Esophagus (tissue), 2 donors: Measurements from ENCODE around the gene CLASP1. TPM values are rescaled to one million over a fixed set of nuclear protein-coding genes. Genes with fewer than 3 reads are reported as not detected.
"Not testable (repeated sequence)": the region's sequence is repeated elsewhere in the genome, so short reads cannot be mapped to it uniquely, and the experiment has no call there.

Source experiments
- H3K27ac ChIP-seq, 2 donors: one replicate each; pipeline ENCODE4 v1.5.1; 2013; ENCODE audit warnings: low read depth in 2 of 2, mild to moderate bottlenecking in 2 of 2, inconsistent platforms in 1 of 2, low read length in 1 of 2, moderate library complexity in 1 of 2
- H3K27me3 ChIP-seq, 2 donors: one replicate each; pipeline ENCODE4 v1.6.1; 2013; ENCODE audit warnings: low read length in 2 of 2, control low read depth in 1 of 2, mild to moderate bottlenecking in 1 of 2; ENCODE audit not compliant: insufficient read depth in 2 of 2, control insufficient read depth in 1 of 2
- H3K36me3 ChIP-seq, 2 donors: one replicate each; pipeline ENCODE4 v1.6.1; 2013; ENCODE audit warnings: low read length in 1 of 2; ENCODE audit not compliant: control insufficient read depth in 2 of 2, insufficient read depth in 2 of 2
- H3K4me1 ChIP-seq, 2 donors: one replicate each; pipeline ENCODE4 v1.6.1; 2013; ENCODE audit warnings: low read length in 1 of 2; ENCODE audit not compliant: control insufficient read depth in 2 of 2, insufficient read depth in 2 of 2
- H3K4me3 ChIP-seq, 2 donors: one replicate each; pipeline ENCODE4 v1.5.1; 2013; ENCODE audit warnings: low read length in 2 of 2, mild to moderate bottlenecking in 2 of 2, low read depth in 1 of 2, moderate library complexity in 1 of 2
- H3K9me3 ChIP-seq, 2 donors: one replicate each; pipeline ENCODE4 v1.6.1; 2013; ENCODE audit warnings: mild to moderate bottlenecking in 2 of 2, low read depth in 1 of 2, low read length in 1 of 2, moderate library complexity in 1 of 2; ENCODE audit not compliant: control insufficient read depth in 2 of 2, insufficient read depth in 1 of 2
- WGBS, 2 donors: extraction: QIAGEN DNeasy Blood & Tissue Kit; methylation state at CpG; one replicate each; pipeline ENCODE4 v1.1.7; 2013; 5-methylcytosine and 5-hydroxymethylcytosine counted together
- polyA plus RNA-seq, 2 donors: library from polyadenylated mRNA; stranded (reverse); fragments of 200-250 nt; gene quantifications; one replicate each; pipeline ENCODE4 v1.2.3, GENCODE V29; 2013
- donor health status: healthy with polysubstance abuse.
- donor health status: Bipolar disorder and iron deficiency.

CLASP1 gene
- polyA plus RNA-seq, 2 donors, result 9.1 to 9.8 TPM

DNA sequence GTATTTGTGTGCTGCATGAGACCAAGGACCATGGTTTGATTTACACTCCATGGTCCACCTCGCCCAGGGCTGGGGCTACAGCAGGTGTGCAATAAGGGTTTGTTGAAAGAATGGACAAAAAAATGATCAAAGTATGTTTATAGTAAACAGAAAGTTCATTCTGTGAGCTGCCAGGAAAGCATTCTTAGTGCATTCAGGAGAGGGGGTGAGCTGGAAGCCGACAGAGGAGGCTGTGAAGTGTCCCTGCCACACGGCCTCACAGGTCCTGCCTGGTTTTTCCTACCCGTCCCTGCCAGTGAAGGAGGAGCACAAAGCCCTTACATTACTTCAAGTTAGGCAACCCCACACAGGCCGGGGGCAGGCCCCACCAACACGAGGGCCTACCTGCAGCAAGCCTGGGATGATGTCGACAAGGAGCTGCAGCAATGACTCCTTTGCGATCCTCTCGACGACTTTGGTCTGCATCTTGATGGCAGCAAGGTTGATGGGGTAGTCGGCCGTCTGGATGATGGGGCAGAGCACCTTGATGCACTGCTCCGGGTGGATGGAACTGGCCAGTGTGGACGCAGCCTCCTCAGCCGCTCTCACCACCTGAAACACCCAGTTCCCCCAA, 301.0 kb downstream of the CLASP1 start:
- Histone ChIP-seq H3K27me3 (no peaks in the 10 kb centered on the region), H3K4me3 (no peak overlapping the region), H3K4me1 (no peaks in the 10 kb centered on the region), H3K27ac (no peak overlapping the region), H3K36me3 (peaks cover 31 to 47% of the 10 kb centered on the region in 2 donors), H3K9me3 (no peaks in the 10 kb centered on the region)
- WGBS, 2 donors, result 94 to 95% methylated on average over 15 of the region's 15 CpGs

DNA sequence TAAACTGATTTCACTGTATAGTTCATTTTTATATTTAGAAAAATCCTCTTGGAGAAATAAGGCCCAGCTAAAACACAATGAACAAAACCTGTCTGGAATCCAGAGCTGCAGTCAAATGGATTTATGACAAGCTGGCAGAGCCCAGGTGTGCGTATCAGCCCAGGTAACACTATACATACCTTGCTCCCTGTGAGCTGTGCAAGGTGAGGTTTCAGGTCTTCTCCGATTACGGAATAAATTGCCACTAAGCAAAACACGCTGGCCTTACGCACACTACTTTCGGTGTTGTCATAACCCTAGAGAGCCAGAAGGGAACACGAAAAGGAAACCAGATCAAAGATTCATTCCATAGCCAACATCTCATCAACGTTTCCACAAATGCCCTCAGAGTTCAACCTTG, 302.4 kb downstream of the CLASP1 start:
- Histone ChIP-seq H3K27me3 (no peaks in the 10 kb centered on the region), H3K9me3 (no peaks in the 10 kb centered on the region)

DNA sequence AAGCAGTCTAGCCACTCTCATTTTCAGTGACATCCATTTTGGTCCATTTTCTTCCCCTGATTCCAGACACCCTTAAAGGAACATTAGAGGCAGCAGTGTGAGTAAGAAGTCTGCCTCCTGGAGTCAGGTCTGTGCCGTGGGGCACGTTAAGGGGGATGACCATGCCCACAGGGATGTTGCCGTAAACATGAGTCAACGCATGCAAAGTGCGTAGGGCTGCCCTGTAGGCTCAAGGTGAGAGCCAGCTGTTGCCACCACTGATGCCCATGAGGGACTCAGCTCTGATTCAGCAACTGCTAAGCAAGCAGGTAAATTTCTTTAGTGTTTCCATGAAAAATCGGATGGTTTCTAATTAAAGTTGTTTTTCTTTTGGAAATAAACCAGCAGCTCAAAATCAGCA, 302.9 kb downstream of the CLASP1 start:
- H3K36me3 ChIP-seq, result peaks cover 21 to 39% of the 10 kb centered on the region in 2 donors
- H3K9me3 ChIP-seq, result no peaks in the 10 kb centered on the region
- H3K27me3 ChIP-seq, result no peaks in the 10 kb centered on the region
- no peak overlapping the region for H3K4me3 ChIP-seq
- 83% methylated on average over 6 of the region's 6 CpGs for WGBS, 2 donors
- H3K27ac ChIP-seq, result no peak overlapping the region
- H3K4me1 ChIP-seq, result no peaks in the 10 kb centered on the region

More for the DNA sequence above, 302.4 kb downstream of the CLASP1 start:
- Histone ChIP-seq H3K36me3 (peaks cover 25 to 42% of the 10 kb centered on the region in 2 donors), H3K4me3 (no peak overlapping the region), H3K4me1 (no peaks in the 10 kb centered on the region), H3K27ac (no peak overlapping the region)
- 88 to 90% methylated on average over 8 of the region's 8 CpGs for WGBS, 2 donors

DNA sequence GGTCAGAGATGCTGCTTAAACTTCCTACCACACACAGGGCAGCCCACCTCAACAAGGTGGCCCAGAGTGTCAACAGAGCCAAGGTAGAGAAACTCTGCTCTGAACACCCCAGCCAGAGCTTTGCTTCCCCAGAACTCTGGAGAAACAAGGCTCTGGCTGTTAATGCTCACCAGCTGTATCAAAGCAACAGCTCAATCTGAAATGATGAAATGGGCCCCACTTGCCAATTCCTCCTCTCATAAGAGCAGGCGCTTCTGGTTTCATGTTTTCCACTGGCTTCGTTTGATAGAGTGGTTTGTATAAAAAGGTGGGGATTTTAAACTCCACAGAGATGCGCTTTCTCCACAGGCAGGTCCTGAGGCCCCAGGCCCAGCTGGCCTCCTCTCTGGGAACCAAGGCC, 303.4 kb downstream of the CLASP1 start:
- Histone ChIP-seq H3K4me1 (no peaks in the 10 kb centered on the region), H3K27me3 (no peaks in the 10 kb centered on the region), H3K4me3 (no peak overlapping the region), H3K27ac (no peak overlapping the region), H3K9me3 (no peaks in the 10 kb centered on the region), H3K36me3 (peaks cover 17 to 40% of the 10 kb centered on the region in 2 donors)
- 81 to 89% methylated on average over 3 of the region's 3 CpGs for WGBS, 2 donors

DNA sequence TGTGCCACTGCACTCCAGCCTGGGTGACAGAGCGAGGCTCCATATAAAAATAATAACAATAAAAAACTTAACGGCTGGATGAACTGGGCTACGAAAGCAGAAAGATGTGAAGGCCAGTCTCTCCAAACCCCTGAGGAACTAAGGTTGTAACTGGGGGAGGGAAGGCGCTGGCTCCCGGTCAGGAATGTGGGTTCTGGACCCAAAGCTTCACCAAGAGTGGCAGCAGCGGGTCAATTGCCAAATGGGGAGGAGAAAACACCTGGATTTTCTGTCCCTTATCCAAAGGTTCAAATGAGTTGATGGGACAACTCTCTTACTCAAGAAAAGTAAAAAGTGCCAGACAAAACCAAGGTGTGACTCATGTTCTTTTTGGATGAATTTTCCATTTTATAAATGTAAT, 304.2 kb downstream of the CLASP1 start:
- Histone ChIP-seq H3K27ac (no peak overlapping the region), H3K36me3 (peaks cover 14 to 36% of the 10 kb centered on the region in 2 donors)
- WGBS, 2 donors, result 90 to 94% methylated on average over 6 of the region's 6 CpGs

DNA sequence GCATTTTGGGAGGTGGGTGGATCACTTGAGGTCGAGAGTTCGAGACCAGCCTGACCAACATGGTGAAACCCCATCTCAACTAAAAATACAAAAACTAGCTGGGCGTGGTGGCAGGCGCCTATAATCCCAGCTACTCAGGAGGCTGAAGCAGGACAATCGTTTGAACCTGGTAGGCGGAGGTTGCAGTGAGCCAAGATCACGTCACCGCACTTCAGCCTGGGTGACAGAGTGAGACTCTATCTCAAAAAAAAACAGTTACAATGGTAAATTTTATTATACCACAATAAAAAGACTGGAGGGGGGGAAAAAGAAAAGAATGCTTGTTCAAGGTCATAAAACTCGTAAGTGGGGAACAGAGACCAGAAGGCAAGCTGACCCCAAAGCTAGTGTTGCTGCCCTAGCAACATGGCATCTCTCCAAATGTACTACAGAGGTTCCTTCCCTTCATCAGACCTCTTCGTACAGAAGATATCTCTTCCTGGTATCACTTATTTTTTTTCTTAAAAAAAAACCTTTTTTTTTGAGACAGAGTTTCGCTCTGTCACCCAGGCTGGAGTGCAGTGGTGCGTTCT, 305.3 kb downstream of the CLASP1 start:
- not testable (repeated sequence) for H3K4me1 ChIP-seq, H3K27me3 ChIP-seq, H3K4me3 ChIP-seq, H3K9me3 ChIP-seq, H3K27ac ChIP-seq
- 87 to 94% methylated on average over 12 of the region's 12 CpGs for WGBS, 2 donors
- peaks cover 10 to 40% of the 10 kb centered on the region in 2 donors for H3K36me3 ChIP-seq

More for the DNA sequence above, 304.2 kb downstream of the CLASP1 start:
- no peaks in the 10 kb centered on the region for H3K9me3 ChIP-seq
- no peak overlapping the region for H3K4me3 ChIP-seq
- no peaks in the 10 kb centered on the region for H3K27me3 ChIP-seq
- no peaks in the 10 kb centered on the region for H3K4me1 ChIP-seq

DNA sequence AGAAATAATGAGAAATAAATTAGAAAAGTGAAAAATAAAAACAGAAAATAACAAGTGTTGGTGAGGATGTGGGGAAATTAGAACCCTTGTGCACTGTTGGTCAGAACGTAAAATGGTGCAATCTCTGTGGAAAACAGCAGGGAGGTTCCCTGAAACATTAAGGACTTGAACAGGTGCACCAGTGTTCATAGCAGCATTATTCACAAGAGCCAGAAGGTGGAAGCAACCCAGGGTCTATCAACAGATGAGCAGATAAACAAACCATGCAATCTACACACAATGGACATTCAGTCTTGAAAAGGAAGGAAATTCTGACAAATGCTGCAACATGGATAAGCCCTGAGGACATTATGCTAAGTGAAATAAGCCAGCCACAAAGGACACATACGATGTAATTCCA, 306.1 kb downstream of the CLASP1 start:
- Histone ChIP-seq H3K9me3 (no peaks in the 10 kb centered on the region), H3K4me3 (no peak overlapping the region), H3K27ac (no peak overlapping the region), H3K4me1 (no peaks in the 10 kb centered on the region), H3K27me3 (no peaks in the 10 kb centered on the region), H3K36me3 (peaks cover 8 to 38% of the 10 kb centered on the region in 2 donors)
- 80 to 85% methylated on average over 2 of the region's 2 CpGs for WGBS, 2 donors

DNA sequence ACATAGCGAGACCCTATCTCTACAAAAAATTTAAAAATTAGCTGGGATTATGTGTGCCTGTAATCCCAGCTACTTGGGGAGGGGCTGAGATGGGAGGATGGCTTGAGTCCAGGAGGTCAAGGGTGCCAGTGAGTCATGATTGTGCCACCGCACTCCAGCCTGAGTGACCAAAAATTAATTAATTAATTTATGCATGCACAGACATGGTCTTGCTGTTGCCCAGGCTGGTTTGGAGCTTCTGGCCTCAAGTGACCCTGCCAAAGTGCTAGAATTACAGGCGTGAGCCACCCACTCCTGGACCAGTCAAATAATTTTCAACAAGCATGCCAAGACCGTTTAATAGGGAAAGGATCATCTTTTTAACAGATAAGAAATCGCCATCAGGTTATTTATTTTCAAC, 306.5 kb downstream of the CLASP1 start:
- Histone ChIP-seq H3K27me3 (no peaks in the 10 kb centered on the region), H3K27ac (no peak overlapping the region), H3K4me1 (no peaks in the 10 kb centered on the region), H3K9me3 (no peaks in the 10 kb centered on the region), H3K4me3 (no peak overlapping the region), H3K36me3 (peaks cover 6 to 35% of the 10 kb centered on the region in 2 donors)
- whole genome bisulfite sequencing, 2 donors, result 83 to 86% methylated on average over 5 of the region's 5 CpGs

DNA sequence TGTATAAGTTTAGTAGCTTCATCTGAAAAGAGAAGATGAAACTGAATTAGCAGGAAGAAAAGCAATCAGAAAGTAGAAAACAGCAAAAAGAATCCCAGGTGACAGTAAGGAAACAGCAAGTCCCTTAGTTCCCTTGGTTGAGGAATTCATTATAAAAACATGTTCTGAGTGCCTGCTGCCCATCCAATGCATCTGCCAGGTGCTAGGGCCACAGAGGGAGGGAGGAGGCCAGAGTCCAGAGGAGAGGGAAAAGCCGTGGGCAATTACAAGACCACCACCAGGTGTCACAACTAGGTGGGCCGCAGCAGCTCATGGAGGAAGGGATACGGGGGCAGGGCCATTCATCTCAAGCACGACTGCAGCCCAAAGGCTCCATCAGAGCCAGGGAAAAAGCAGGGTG, 308.3 kb downstream of the CLASP1 start:
- H3K4me3 ChIP-seq, result no peak overlapping the region
- no peaks in the 10 kb centered on the region for H3K4me1 ChIP-seq
- no peak overlapping the region for H3K27ac ChIP-seq
- H3K27me3 ChIP-seq, result no peaks in the 10 kb centered on the region
- peaks cover 5 to 20% of the 10 kb centered on the region in 2 donors for H3K36me3 ChIP-seq
- WGBS, 2 donors, result 85 to 95% methylated on average over 4 of the region's 4 CpGs
- H3K9me3 ChIP-seq, result no peaks in the 10 kb centered on the region

DNA sequence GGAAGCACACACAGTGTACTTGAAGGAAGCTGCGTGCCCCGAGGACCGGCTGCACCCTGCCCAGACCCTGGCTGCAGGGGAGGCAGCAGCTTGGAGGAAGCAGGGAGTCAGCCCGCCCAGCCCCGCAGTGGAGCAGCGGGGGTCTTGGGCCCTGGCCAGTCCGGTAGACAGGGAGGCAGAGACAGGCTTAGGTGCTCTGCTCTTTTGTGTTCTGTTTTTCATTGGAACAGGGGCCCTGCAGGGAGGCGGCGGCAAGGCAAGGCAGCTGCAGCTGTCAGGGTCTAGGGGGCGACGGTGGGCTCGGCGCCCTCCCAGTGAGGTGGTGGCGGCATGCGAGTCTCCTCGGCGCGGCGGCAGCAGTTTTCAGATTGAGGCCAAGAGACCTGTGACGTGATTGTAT, 311.0 kb downstream of the CLASP1 start:
- no peaks in the 10 kb centered on the region for H3K9me3 ChIP-seq
- H3K27ac ChIP-seq, result no peak overlapping the region
- no peak overlapping the region for H3K4me3 ChIP-seq
- no peaks in the 10 kb centered on the region for H3K4me1 ChIP-seq
- 85 to 90% methylated on average over 20 of the region's 20 CpGs for WGBS, 2 donors
- no peaks in the 10 kb centered on the region for H3K27me3 ChIP-seq
- H3K36me3 ChIP-seq, result peaks cover 5 to 15% of the 10 kb centered on the region in 2 donors
